GM12872 (cell line): ENCODE results near the gene DYRK1A.

Experiments
- CTCF ChIP-seq: IDR thresholded peaks from 3 replicates; pipeline ENCODE4 v1.5.1; 2011; ENCODE audit warnings: low read depth, mild to moderate bottlenecking, low read length, moderate library complexity; ENCODE audit not compliant: insufficient read depth

The DYRK1A gene

GRCh38 chr21:37372127-37372731, 5.7 kb downstream of the DYRK1A start:
- no peak for TF ChIP-seq CTCF

- TF ChIP-seq CTCF: no peak
Measured at GRCh38 chr21:37372951-37373350, 6.4 kb downstream of the DYRK1A start.

GRCh38 chr21:37373539-37373938, 7.0 kb downstream of the DYRK1A start:
- TF ChIP-seq CTCF: no peak

- TF ChIP-seq CTCF: no peak
Measured at GRCh38 chr21:37374027-37374426, 7.5 kb downstream of the DYRK1A start.

GRCh38 chr21:37375866-37376574, 9.4 kb downstream of the DYRK1A start:
- no peak for TF ChIP-seq CTCF

GRCh38 chr21:37378700-37379139, 12.1 kb downstream of the DYRK1A start:
- TF ChIP-seq CTCF: no peak

GRCh38 chr21:37380349-37381323, 14.1 kb downstream of the DYRK1A start:
- no peak for TF ChIP-seq CTCF
